GM19324 (cell line): ENCODE results near the gene FYB1.

ENCODE experiments used
- ATAC-seq: cut with Tn5 transposase; IDR thresholded peaks from one replicate; pipeline ENCODE4 v1.9.1; 2021; ENCODE audit warnings: mild to moderate bottlenecking, moderate library complexity; ENCODE audit not compliant: unreplicated experiment, low FRiP score

Gene FYB1

GRCh38 chr5:39167141-39167971 lies 52.0 kb downstream of the FYB1 start:
- no peak for ATAC-seq

- no peak for ATAC-seq
Measured at GRCh38 chr5:39164529-39165402, 54.6 kb downstream of the FYB1 start.

- ATAC-seq = no peak
Measured at GRCh38 chr5:39164016-39164415, 55.3 kb downstream of the FYB1 start.

- ATAC-seq = no peak
Measured at GRCh38 chr5:39161578-39161977, 57.8 kb downstream of the FYB1 start.

GRCh38 chr5:39160576-39161213 lies 58.7 kb downstream of the FYB1 start:
- no peak for ATAC-seq

GRCh38 chr5:39159811-39160490 lies 59.4 kb downstream of the FYB1 start:
- no peak for ATAC-seq

GRCh38 chr5:39158786-39159185 lies 60.6 kb downstream of the FYB1 start:
- ATAC-seq = no peak

GRCh38 chr5:39158127-39158593 lies 61.2 kb downstream of the FYB1 start:
- ATAC-seq = no peak

GRCh38 chr5:39157701-39158100 lies 61.7 kb downstream of the FYB1 start:
- no peak for ATAC-seq

GRCh38 chr5:39156082-39156481 lies 63.3 kb downstream of the FYB1 start:
- ATAC-seq = no peak

GRCh38 chr5:39151745-39152144 lies 67.6 kb downstream of the FYB1 start:
- ATAC-seq = no peak

GRCh38 chr5:39149966-39150365 lies 69.4 kb downstream of the FYB1 start:
- ATAC-seq = no peak

- no peak for ATAC-seq
Measured at GRCh38 chr5:39148983-39149534, 70.3 kb downstream of the FYB1 start.

GRCh38 chr5:39146831-39147540 lies 72.4 kb downstream of the FYB1 start:
- no peak for ATAC-seq

GRCh38 chr5:39143151-39143860 lies 76.1 kb downstream of the FYB1 start:
- ATAC-seq = no peak

GRCh38 chr5:39140558-39141168 lies 78.7 kb downstream of the FYB1 start:
- no peak for ATAC-seq

GRCh38 chr5:39138892-39139291 lies 80.5 kb downstream of the FYB1 start:
- no peak for ATAC-seq

GRCh38 chr5:39137819-39138451 lies 81.4 kb downstream of the FYB1 start:
- no peak for ATAC-seq
